Fibroblast of lung (primary cell): ENCODE data around the gene AACS.

ENCODE experiments used
- CTCF ChIP-seq, 2 donors: IDR thresholded peaks in 1 of 2; conservative IDR thresholded peaks in 1 of 2; 1 replicate in 1 of 2; 2 replicates in 1 of 2; pipeline ENCODE4 v1.5.1; 2011 to 2012; ENCODE audit warnings: low read length in 2 of 2, control low read depth in 1 of 2, inconsistent platforms in 1 of 2, low read depth in 1 of 2, mild to moderate bottlenecking in 1 of 2
- EZH2 ChIP-seq: IDR thresholded peaks from 2 replicates; pipeline ENCODE4 v1.5.1; 2012; ENCODE audit warnings: low read length, control low read depth, mild to moderate bottlenecking; ENCODE audit errors: missing control alignments

- TF ChIP-seq CTCF (conservative IDR thresholded peaks at IDR 0.05 in 1 of 2, IDR thresholded peaks at IDR 0.05 in 1 of 2; ENCODE audit: low read depth in 1 of 2, low read length in 2 of 2) (no peak), EZH2 (no peak)
Measured at GRCh38 chr12:125125271-125125670, 60.0 kb downstream of the AACS start.
